Uterus (tissue), 2 donors: Measurements from ENCODE around the gene MINDY4B.

Experiments
- POLR2A ChIP-seq, 2 donors: fragments of 450-650 bp; IDR thresholded peaks; one replicate each; pipeline ENCODE4 v1.6.1; 2016; ENCODE audit warnings: antibody characterized with exemption in 2 of 2, mild to moderate bottlenecking in 1 of 2, moderate library complexity in 1 of 2
- TF ChIP-seq, protein P1 (sequence below), 4 experiments: fragments of 200-600 bp in 2 of 4; fragments of 450-650 bp in 2 of 4; sonication (generic) in 2 of 4; IDR thresholded peaks; one replicate each; pipeline ENCODE4 v1.5.1; 2016 to 2019; ENCODE audit warnings: antibody characterized with exemption in 4 of 4, mild to moderate bottlenecking in 2 of 4, moderate library complexity in 1 of 4

- TF ChIP-seq, protein P1, sequence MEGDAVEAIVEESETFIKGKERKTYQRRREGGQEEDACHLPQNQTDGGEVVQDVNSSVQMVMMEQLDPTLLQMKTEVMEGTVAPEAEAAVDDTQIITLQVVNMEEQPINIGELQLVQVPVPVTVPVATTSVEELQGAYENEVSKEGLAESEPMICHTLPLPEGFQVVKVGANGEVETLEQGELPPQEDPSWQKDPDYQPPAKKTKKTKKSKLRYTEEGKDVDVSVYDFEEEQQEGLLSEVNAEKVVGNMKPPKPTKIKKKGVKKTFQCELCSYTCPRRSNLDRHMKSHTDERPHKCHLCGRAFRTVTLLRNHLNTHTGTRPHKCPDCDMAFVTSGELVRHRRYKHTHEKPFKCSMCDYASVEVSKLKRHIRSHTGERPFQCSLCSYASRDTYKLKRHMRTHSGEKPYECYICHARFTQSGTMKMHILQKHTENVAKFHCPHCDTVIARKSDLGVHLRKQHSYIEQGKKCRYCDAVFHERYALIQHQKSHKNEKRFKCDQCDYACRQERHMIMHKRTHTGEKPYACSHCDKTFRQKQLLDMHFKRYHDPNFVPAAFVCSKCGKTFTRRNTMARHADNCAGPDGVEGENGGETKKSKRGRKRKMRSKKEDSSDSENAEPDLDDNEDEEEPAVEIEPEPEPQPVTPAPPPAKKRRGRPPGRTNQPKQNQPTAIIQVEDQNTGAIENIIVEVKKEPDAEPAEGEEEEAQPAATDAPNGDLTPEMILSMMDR (IDR thresholded peaks at IDR 0.05) = no peak
- no peak for TF ChIP-seq POLR2A (IDR thresholded peaks at IDR 0.05)
Measured at GRCh38 chr3:150828997-150829396, 76.2 kb downstream of the MINDY4B start.
